Measurements from ENCODE around the gene OR11G2.
"Not testable (repeated sequence)": the region's sequence is repeated elsewhere in the genome, so short reads cannot be mapped to it uniquely, and the experiment has no call there.

The OR11G2 gene

DNA sequence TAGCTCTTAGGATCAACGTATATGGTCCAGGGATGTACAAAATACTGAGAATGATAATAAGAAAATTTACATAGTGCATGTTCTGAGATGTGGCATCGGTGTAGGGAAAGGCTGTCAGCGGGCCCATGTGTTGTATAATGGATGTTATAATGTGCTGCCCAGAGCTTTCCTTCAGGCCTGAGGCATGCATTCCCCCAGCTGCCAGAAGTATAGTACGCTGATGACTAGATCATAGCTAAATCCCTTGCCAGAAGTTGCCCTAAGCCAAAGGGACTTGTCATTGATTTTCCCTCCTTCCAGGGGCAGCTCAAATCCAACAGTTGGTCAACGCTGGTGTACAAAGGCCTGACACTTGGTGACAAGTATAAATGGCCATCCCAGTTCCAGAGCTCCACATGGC lies 6.5 kb upstream of the OR11G2 start:
- no peaks in the 10 kb centered on the region for H3K9me3 ChIP-seq (ENCODE audit: control insufficient read depth in 1 of 2, low read length in 2 of 2)
- no peaks in the 10 kb centered on the region for H3K27me3 ChIP-seq (ENCODE audit: low read depth, low read length)
- no peak overlapping the region for H3K27ac ChIP-seq (ENCODE audit: low read length)
- H3K4me3 ChIP-seq (ENCODE audit: low read depth in 1 of 2, low read length in 2 of 2), result no peak overlapping the region
- H3K36me3 ChIP-seq (ENCODE audit: control insufficient read depth in 1 of 2, insufficient read depth in 2 of 2, low read length in 2 of 2), result no peaks in the 10 kb centered on the region
- H3K4me1 ChIP-seq (ENCODE audit: control insufficient read depth in 1 of 2, insufficient read depth in 2 of 2, low read length in 2 of 2), result no peaks in the 10 kb centered on the region

DNA sequence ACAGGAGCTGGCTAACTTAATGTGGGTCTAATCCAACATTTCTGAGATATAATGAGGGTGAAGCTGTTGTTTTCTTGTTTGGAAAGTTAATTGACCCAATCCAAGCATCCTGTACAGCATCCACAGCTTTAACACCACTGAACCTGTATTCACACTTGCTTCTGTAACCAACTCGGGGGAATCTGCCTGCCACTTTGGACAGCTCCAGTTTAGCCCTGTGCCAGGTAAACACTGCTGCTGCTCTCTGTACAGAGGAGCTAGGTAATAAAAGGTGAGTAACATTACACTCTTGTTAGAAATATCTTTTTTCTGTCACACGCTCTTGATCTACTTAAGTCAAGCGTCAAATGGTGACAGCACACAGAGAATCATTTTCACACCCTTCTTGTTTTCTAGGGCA lies 700 bp downstream of the OR11G2 start:
- H3K27me3 ChIP-seq (ENCODE audit: low read depth, low read length), result no peaks in the 10 kb centered on the region
- no peaks in the 10 kb centered on the region for H3K9me3 ChIP-seq (ENCODE audit: control insufficient read depth in 1 of 2, low read length in 2 of 2)
- H3K36me3 ChIP-seq (ENCODE audit: control insufficient read depth in 1 of 2, insufficient read depth in 2 of 2, low read length in 2 of 2), result no peaks in the 10 kb centered on the region
- no peak overlapping the region for H3K4me3 ChIP-seq (ENCODE audit: low read depth in 1 of 2, low read length in 2 of 2)
- H3K27ac ChIP-seq (ENCODE audit: low read length), result no peak overlapping the region
- H3K4me1 ChIP-seq (ENCODE audit: control insufficient read depth in 1 of 2, insufficient read depth in 2 of 2, low read length in 2 of 2), result no peaks in the 10 kb centered on the region

DNA sequence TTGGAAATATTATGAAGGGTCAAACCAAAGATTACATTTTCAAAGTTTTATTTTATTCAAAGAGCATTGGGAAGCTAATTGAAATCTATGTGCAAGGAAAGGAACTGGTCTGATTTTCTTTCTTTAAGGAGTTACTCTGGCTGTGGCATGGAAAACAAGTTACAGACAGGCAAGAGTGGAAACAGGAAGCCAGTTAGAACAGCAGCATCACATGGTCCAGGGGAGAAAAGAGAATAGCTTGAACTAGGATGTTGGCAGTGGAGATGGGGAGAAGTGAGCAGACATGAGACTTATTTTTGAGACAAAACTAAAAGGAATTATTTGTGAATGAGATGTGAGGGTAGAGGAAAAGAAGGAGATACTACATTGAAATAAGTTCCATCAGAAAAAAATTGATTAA lies 3.4 kb downstream of the OR11G2 start:
- no peak overlapping the region for H3K4me3 ChIP-seq (ENCODE audit: low read depth in 1 of 2, low read length in 2 of 2)
- no peaks in the 10 kb centered on the region for H3K9me3 ChIP-seq (ENCODE audit: control insufficient read depth in 1 of 2, low read length in 2 of 2)
- H3K27me3 ChIP-seq (ENCODE audit: low read depth, low read length), result no peaks in the 10 kb centered on the region
- no peaks in the 10 kb centered on the region for H3K36me3 ChIP-seq (ENCODE audit: control insufficient read depth in 1 of 2, insufficient read depth in 2 of 2, low read length in 2 of 2)
- H3K4me1 ChIP-seq (ENCODE audit: control insufficient read depth in 1 of 2, insufficient read depth in 2 of 2, low read length in 2 of 2), result no peaks in the 10 kb centered on the region
- H3K27ac ChIP-seq (ENCODE audit: low read length), result no peak overlapping the region

DNA sequence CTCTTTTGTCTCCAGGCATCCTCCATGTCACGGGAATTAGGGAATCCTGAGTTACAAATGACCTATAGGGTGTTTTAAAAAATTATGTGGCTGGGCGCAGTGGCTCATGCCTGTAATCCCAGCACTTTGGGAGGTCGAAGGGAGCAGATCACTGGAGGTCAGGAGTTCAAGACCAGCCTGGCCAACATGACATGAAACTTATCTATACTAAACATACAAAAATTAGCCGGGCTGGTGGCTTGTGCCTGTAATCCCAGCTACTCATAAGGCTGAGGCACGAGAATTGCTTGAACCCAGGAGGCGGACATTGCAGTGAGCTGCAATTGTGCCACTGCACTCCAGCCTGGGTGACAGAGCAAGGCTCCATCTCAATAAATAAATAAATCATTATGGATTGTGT lies 4.5 kb downstream of the OR11G2 start:
- not testable (repeated sequence) for H3K27me3 ChIP-seq (ENCODE audit: low read depth, low read length); H3K4me3 ChIP-seq (ENCODE audit: low read depth in 1 of 2, low read length in 2 of 2); H3K4me1 ChIP-seq (ENCODE audit: control insufficient read depth in 1 of 2, insufficient read depth in 2 of 2, low read length in 2 of 2); H3K27ac ChIP-seq (ENCODE audit: low read length); H3K36me3 ChIP-seq (ENCODE audit: control insufficient read depth in 1 of 2, insufficient read depth in 2 of 2, low read length in 2 of 2); H3K9me3 ChIP-seq (ENCODE audit: control insufficient read depth in 1 of 2, low read length in 2 of 2)

DNA sequence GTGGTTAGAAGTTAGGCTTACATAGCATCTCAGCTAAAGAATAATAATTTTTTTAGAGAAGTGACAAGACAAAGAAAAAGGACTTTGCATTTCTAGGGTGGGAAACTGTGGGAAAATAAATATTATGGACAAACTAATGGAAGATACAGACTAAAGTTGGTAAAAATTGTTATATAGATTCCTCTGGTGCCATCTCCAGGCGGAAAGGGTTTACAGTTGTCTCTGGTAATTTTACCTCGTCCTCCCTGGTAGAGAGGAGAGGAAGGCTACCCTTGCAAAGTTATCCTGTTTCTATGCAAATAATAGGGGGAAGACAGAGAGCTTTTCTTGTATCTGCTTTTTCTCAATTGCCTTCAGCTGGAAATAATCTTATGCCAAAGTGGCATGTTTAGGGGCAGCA lies 5.2 kb downstream of the OR11G2 start:
- Histone ChIP-seq H3K27ac (ENCODE audit: low read length) (no peak overlapping the region), H3K4me3 (ENCODE audit: low read depth in 1 of 2, low read length in 2 of 2) (no peak overlapping the region), H3K4me1 (ENCODE audit: control insufficient read depth in 1 of 2, insufficient read depth in 2 of 2, low read length in 2 of 2) (no peaks in the 10 kb centered on the region), H3K27me3 (ENCODE audit: low read depth, low read length) (no peaks in the 10 kb centered on the region), H3K36me3 (ENCODE audit: control insufficient read depth in 1 of 2, insufficient read depth in 2 of 2, low read length in 2 of 2) (no peaks in the 10 kb centered on the region), H3K9me3 (ENCODE audit: control insufficient read depth in 1 of 2, low read length in 2 of 2) (no peaks in the 10 kb centered on the region)

DNA sequence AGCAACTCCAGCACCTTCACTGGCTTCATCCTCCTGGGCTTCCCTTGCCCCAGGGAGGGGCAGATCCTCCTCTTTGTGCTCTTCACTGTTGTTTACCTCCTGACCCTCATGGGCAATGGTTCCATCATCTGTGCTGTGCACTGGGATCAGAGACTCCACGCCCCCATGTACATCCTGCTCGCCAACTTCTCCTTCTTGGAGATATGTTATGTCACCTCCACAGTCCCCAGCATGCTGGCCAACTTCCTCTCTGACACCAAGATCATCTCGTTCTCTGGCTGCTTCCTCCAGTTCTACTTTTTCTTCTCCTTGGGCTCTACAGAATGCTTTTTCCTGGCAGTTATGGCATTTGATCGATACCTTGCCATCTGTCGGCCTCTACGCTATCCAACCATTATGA lies 6.8 kb downstream of the OR11G2 start:
- H3K4me1 ChIP-seq (ENCODE audit: control insufficient read depth in 1 of 2, insufficient read depth in 2 of 2, low read length in 2 of 2), result no peaks in the 10 kb centered on the region
- no peak overlapping the region for H3K4me3 ChIP-seq (ENCODE audit: low read depth in 1 of 2, low read length in 2 of 2)
- no peaks in the 10 kb centered on the region for H3K9me3 ChIP-seq (ENCODE audit: control insufficient read depth in 1 of 2, low read length in 2 of 2)
- H3K27ac ChIP-seq (ENCODE audit: low read length), result no peak overlapping the region
- H3K27me3 ChIP-seq (ENCODE audit: low read depth, low read length), result no peaks in the 10 kb centered on the region
- no peaks in the 10 kb centered on the region for H3K36me3 ChIP-seq (ENCODE audit: control insufficient read depth in 1 of 2, insufficient read depth in 2 of 2, low read length in 2 of 2)

DNA sequence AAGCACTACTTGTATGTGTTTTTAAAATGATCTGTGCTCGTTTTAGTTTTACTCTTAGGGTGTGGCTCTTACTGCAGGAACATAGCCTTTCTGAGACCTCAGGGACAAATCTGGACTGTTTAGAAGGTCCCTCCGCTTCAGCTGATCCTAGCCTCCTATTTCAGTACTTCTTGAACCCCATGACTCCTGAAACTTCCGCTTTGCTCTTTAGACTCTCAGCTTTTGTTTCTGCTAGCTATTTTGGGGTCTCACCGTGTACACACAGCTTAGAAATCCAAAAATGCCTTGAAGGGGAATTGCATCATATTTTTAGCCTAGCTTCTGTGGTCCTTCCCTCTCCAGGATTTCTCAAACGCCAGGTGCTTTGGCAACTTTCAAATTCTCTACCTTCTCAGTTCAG lies 8.3 kb downstream of the OR11G2 start:
- H3K4me3 ChIP-seq (ENCODE audit: low read depth in 1 of 2, low read length in 2 of 2), result no peak overlapping the region
- H3K4me1 ChIP-seq (ENCODE audit: control insufficient read depth in 1 of 2, insufficient read depth in 2 of 2, low read length in 2 of 2), result no peaks in the 10 kb centered on the region
- no peaks in the 10 kb centered on the region for H3K36me3 ChIP-seq (ENCODE audit: control insufficient read depth in 1 of 2, insufficient read depth in 2 of 2, low read length in 2 of 2)
- H3K9me3 ChIP-seq (ENCODE audit: control insufficient read depth in 1 of 2, low read length in 2 of 2), result no peaks in the 10 kb centered on the region
- no peaks in the 10 kb centered on the region for H3K27me3 ChIP-seq (ENCODE audit: low read depth, low read length)
- H3K27ac ChIP-seq (ENCODE audit: low read length), result no peak overlapping the region

DNA sequence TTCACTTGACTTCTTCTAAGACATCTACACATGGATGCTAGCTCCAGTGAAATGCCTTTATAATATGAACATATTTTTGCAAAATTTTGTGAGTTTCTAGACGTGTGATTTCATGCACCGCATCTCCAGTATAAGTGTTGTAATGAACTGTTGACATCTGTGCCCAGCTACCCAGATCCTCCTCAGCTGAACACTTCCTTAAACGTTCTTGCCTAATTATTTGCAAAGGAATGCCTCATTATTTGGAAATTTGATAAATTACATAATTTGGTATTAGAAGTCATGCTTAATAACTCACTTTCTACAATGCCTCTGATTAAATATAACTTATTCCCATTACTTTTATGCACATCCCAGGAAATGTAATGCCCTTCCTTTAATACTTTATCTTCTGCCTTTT lies 14.0 kb downstream of the OR11G2 start:
- H3K36me3 ChIP-seq (ENCODE audit: control insufficient read depth in 1 of 2, insufficient read depth in 2 of 2, low read length in 2 of 2), result no peaks in the 10 kb centered on the region
- no peak overlapping the region for H3K4me3 ChIP-seq (ENCODE audit: low read depth in 1 of 2, low read length in 2 of 2)
- H3K9me3 ChIP-seq (ENCODE audit: control insufficient read depth in 1 of 2, low read length in 2 of 2), result no peaks in the 10 kb centered on the region
- no peak overlapping the region for H3K27ac ChIP-seq (ENCODE audit: low read length)
- H3K27me3 ChIP-seq (ENCODE audit: low read depth, low read length), result no peaks in the 10 kb centered on the region
- no peaks in the 10 kb centered on the region for H3K4me1 ChIP-seq (ENCODE audit: control insufficient read depth in 1 of 2, insufficient read depth in 2 of 2, low read length in 2 of 2)

DNA sequence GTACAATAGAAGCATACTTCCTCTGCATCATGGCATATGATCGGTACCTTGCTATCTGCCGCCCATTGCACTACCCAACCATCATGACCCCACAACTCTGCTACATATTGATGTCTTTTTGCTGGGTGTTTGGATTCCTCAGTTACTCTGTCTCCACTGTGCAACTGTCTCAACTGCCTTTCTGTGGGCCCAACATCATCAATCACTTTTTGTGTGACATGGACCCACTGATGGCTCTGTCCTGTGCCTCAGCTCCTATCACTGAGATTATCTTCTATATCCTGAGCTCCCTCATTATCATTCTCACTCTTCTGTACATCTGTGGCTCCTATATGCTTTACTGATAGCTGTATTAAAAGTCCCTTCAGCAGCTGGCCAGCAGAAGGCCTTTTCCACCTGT lies 18.9 kb downstream of the OR11G2 start:
- Histone ChIP-seq H3K36me3 (ENCODE audit: control insufficient read depth in 1 of 2, insufficient read depth in 2 of 2, low read length in 2 of 2) (no peaks in the 10 kb centered on the region), H3K27me3 (ENCODE audit: low read depth, low read length) (no peaks in the 10 kb centered on the region), H3K4me1 (ENCODE audit: control insufficient read depth in 1 of 2, insufficient read depth in 2 of 2, low read length in 2 of 2) (no peaks in the 10 kb centered on the region), H3K4me3 (ENCODE audit: low read depth in 1 of 2, low read length in 2 of 2) (no peak overlapping the region), H3K9me3 (ENCODE audit: control insufficient read depth in 1 of 2, low read length in 2 of 2) (no peaks in the 10 kb centered on the region), H3K27ac (ENCODE audit: low read length) (no peak overlapping the region)

DNA sequence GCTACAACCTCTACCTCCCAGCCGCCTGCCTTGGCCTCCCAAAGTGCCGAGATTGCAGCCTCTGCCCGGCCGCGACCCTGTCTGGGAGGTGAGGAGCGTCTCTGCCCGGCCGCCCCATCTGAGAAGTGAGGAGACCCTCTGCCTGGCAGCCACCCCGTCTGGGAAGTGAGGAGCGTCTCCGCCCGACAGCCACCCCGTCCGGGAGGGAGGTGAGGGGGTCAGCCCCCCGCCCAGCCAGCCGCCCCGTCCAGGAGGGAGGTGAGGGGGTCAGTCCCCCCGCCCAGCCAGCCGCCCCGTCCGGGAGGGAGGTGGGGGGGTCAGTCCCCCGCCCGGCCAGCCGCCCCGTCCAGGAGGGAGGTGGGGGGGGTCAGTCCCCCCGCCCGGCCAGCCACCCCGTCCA lies 21.7 kb downstream of the OR11G2 start:
- H3K27ac ChIP-seq (ENCODE audit: low read length); H3K27me3 ChIP-seq (ENCODE audit: low read depth, low read length); H3K4me1 ChIP-seq (ENCODE audit: control insufficient read depth in 1 of 2, insufficient read depth in 2 of 2, low read length in 2 of 2); H3K4me3 ChIP-seq (ENCODE audit: low read depth in 1 of 2, low read length in 2 of 2); H3K36me3 ChIP-seq (ENCODE audit: control insufficient read depth in 1 of 2, insufficient read depth in 2 of 2, low read length in 2 of 2); H3K9me3 ChIP-seq (ENCODE audit: control insufficient read depth in 1 of 2, low read length in 2 of 2): not testable (repeated sequence)

DNA sequence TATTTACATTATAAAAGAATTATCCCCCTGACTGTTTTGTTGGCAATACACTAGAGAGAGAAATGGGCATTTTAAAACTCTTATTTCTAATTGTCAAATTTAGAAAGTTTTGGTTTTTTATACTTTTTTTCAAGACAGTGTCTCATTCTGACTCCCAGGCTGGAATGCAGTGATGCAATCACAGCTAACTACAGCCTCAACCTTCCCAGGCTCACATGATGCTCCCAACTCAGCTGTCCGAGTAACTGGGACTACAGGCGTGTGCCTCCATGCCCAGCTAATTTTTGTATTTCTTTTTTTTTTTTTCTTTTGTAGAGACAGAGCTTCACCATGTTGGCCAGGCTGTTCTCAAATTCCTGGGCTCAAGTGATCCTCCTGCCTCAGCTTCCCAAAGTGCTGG lies 24.5 kb downstream of the OR11G2 start:
- Histone ChIP-seq H3K4me3 (ENCODE audit: low read depth in 1 of 2, low read length in 2 of 2) (no peak overlapping the region), H3K9me3 (ENCODE audit: control insufficient read depth in 1 of 2, low read length in 2 of 2) (no peaks in the 10 kb centered on the region), H3K27ac (ENCODE audit: low read length) (no peak overlapping the region), H3K36me3 (ENCODE audit: control insufficient read depth in 1 of 2, insufficient read depth in 2 of 2, low read length in 2 of 2) (no peaks in the 10 kb centered on the region), H3K27me3 (ENCODE audit: low read depth, low read length) (no peaks in the 10 kb centered on the region), H3K4me1 (ENCODE audit: control insufficient read depth in 1 of 2, insufficient read depth in 2 of 2, low read length in 2 of 2) (no peaks in the 10 kb centered on the region)

DNA sequence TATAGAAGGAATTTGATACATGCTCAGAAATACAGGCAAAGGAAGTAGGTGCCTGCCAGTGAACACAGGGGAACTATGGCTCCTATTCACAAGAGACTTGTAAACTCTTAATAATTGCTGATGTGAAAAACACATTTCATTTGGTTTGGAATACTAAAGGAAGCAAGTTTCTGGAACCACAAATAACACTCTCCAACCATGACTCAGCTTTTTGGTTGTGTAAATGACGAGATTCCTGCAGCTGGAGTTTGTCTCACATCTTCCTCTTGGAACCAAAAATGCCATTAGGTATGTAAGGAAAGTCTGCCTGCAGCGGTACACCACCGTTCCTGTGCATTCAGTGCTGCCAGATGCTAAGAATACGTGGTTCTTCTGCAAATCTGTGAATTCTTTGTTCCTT lies 28.3 kb downstream of the OR11G2 start:
- Histone ChIP-seq H3K4me3 (ENCODE audit: low read depth in 1 of 2, low read length in 2 of 2) (no peak overlapping the region), H3K4me1 (ENCODE audit: control insufficient read depth in 1 of 2, insufficient read depth in 2 of 2, low read length in 2 of 2) (no peaks in the 10 kb centered on the region), H3K9me3 (ENCODE audit: control insufficient read depth in 1 of 2, low read length in 2 of 2) (no peaks in the 10 kb centered on the region), H3K27me3 (ENCODE audit: low read depth, low read length) (no peaks in the 10 kb centered on the region), H3K36me3 (ENCODE audit: control insufficient read depth in 1 of 2, insufficient read depth in 2 of 2, low read length in 2 of 2) (no peaks in the 10 kb centered on the region), H3K27ac (ENCODE audit: low read length) (no peak overlapping the region)

All from muscle layer of duodenum (tissue), 2 donors.